K562 (cell line): ENCODE results near the gene GRAMD2B. TPM values are rescaled to one million over a fixed set of nuclear protein-coding genes. Genes with fewer than 3 reads are reported as not detected.

Experiments used
- ATAC-seq: fragments of 200-7000 bp; cut with Tn5 transposase; 3 replicates; pipeline ENCODE4 v1.9.1; 2020; ENCODE audit warnings: moderate library complexity
- BruUV-seq: library from RNA; stranded (reverse); fragments of 400-500 nt; replicated peaks from 2 replicates; lab custom pipeline; 2021; lab: Mats Ljungman, UMichigan
- CTCF ChIA-PET: fragments of 300-600 bp; formaldehyde crosslinking; extraction: SDS; loops from one replicate; lab custom pipeline; 2021; ENCODE audit warnings: low intra/inter-chr PET ratio; lab: Yijun Ruan, JAX
- POLR2A ChIA-PET: fragments of 300-600, 350-650 bp; sonication (Branson Sonifier 250); formaldehyde crosslinking; extraction: SDS; loops from one replicate; lab custom pipeline; 2021; ENCODE audit warnings: antibody characterized with exemption, inconsistent platforms; lab: Yijun Ruan, JAX
- DNase-seq, 4 experiments: peaks; one replicate each; pipeline versions ENCODE4 v3.0.0 to v3.0.0-alpha.2; 2011 to 2018; ENCODE audit warnings: low spot score in 3 of 4, mixed read lengths in 3 of 4; ENCODE audit errors: extremely low read depth in 1 of 4
- FAIRE-seq: peaks from 2 replicates; lab custom pipeline; 2011; peaks lifted over from hg19 to GRCh38; lab: Jason Lieb, UNC
- H2AFZ ChIP-seq: 2 replicates; pipeline ENCODE4 v1.6.0; 2011; ENCODE audit warnings: low read depth, low read length, control low read depth, inconsistent platforms
- H3K27ac ChIP-seq: fragments of 200-600 bp; 3 replicates; pipeline ENCODE4 v1.8.0; 2011; ENCODE audit warnings: low read depth, mild to moderate bottlenecking, control low read depth, inconsistent platforms, low read length, moderate library complexity, mixed read lengths; ENCODE audit errors: extremely low read depth
- H3K27me3 ChIP-seq, 2 experiments: fragments of 300-600 bp in 1 of 2; 2 replicates in 1 of 2; 3 replicates in 1 of 2; pipeline versions ENCODE4 v1.6.0 to v1.8.0; 2011; ENCODE audit warnings: inconsistent platforms in 2 of 2, low read length in 2 of 2, mild to moderate bottlenecking in 1 of 2, mixed read lengths in 1 of 2, moderate library complexity in 1 of 2; ENCODE audit not compliant: control insufficient read depth in 2 of 2, insufficient read depth in 2 of 2
- H3K36me3 ChIP-seq: fragments of 300-600 bp; 3 replicates; pipeline ENCODE4 v1.8.0; 2011; ENCODE audit warnings: mild to moderate bottlenecking, low read length, inconsistent platforms; ENCODE audit not compliant: control insufficient read depth, insufficient read depth
- H3K4me1 ChIP-seq, 2 experiments: fragments of 200-600 bp in 1 of 2; replicated peaks in 1 of 2; 2 replicates in 1 of 2; 3 replicates in 1 of 2; pipeline versions ENCODE4 v1.5.1 to v1.8.0; 2011; ENCODE audit warnings: inconsistent platforms in 2 of 2, low read length in 2 of 2, mild to moderate bottlenecking in 1 of 2, mixed read lengths in 1 of 2, moderate library complexity in 1 of 2; ENCODE audit not compliant: control insufficient read depth in 2 of 2, insufficient read depth in 2 of 2
- H3K4me2 ChIP-seq: 2 replicates; pipeline ENCODE4 v1.6.1; 2011; ENCODE audit warnings: low read length, control low read depth, inconsistent platforms, mixed read lengths; ENCODE audit not compliant: insufficient read depth
- H3K4me3 ChIP-seq: fragments of 200-600 bp; sonication (generic), shearing (Covaris generic); 2 replicates; pipeline ENCODE4 v1.5.1; 2016; ENCODE audit warnings: control low read depth, inconsistent platforms
- H3K79me2 ChIP-seq: fragments of 200-600 bp; 3 replicates; pipeline ENCODE4 v1.8.0; 2011; ENCODE audit warnings: low read length, inconsistent platforms; ENCODE audit not compliant: control insufficient read depth, insufficient read depth
- H3K9ac ChIP-seq, 2 experiments: 2 replicates each; pipeline versions ENCODE4 v1.6.0 to v1.6.1; 2011; ENCODE audit warnings: low read depth in 2 of 2, low read length in 2 of 2, control low read depth in 1 of 2, inconsistent platforms in 1 of 2, mild to moderate bottlenecking in 1 of 2, mixed read lengths in 1 of 2; ENCODE audit not compliant: insufficient read depth in 1 of 2
- H3K9me1 ChIP-seq: one replicate; pipeline ENCODE4 v1.6.0; 2011; ENCODE audit warnings: inconsistent platforms, mild to moderate bottlenecking, low read length, moderate library complexity; ENCODE audit not compliant: control insufficient read depth, insufficient read depth
- H3K9me3 ChIP-seq: replicated peaks from 2 replicates; pipeline ENCODE4 v1.5.1; 2011; ENCODE audit warnings: low read depth, low read length, inconsistent platforms; ENCODE audit not compliant: control insufficient read depth, insufficient read depth
- H4K20me1 ChIP-seq: replicated peaks from 2 replicates; pipeline ENCODE4 v1.6.1; 2011; ENCODE audit warnings: low read length, inconsistent platforms, mixed read lengths; ENCODE audit not compliant: control insufficient read depth, insufficient read depth
- CTCF ChIP-seq, 3 experiments: IDR thresholded peaks in 2 of 3; conservative IDR thresholded peaks in 1 of 3; 2 replicates each; pipeline ENCODE4 v1.5.1; 2011 to 2012; ENCODE audit warnings: low read length in 3 of 3, mild to moderate bottlenecking in 3 of 3, control low read depth in 2 of 3, improper control_type of control experiment in 1 of 3, inconsistent platforms in 1 of 3, low read depth in 1 of 3, mixed read lengths in 1 of 3, moderate library complexity in 1 of 3; ENCODE audit not compliant: insufficient read depth in 2 of 3
- CXXC5 ChIP-seq: fragments of 250-450 bp; sonication (Bioruptor Pico); IDR thresholded peaks from 2 replicates; pipeline ENCODE4 v1.8.0; 2022; ENCODE audit warnings: inconsistent platforms, mild to moderate bottlenecking, moderate library complexity
- DNMT1 ChIP-seq: fragments of 450-650 bp; IDR thresholded peaks from 2 replicates; pipeline ENCODE4 v1.6.1; 2016; ENCODE audit warnings: antibody characterized with exemption, mild to moderate bottlenecking
- KDM1A ChIP-seq, 2 experiments: fragments of 450-650 bp; IDR thresholded peaks; 2 replicates each; pipeline ENCODE4 v1.6.1; 2016; ENCODE audit warnings: mild to moderate bottlenecking in 2 of 2
- MYNN ChIP-seq, 2 experiments: sonication (generic); formaldehyde crosslinking in 1 of 2; IDR thresholded peaks; 2 replicates each; pipeline versions ENCODE4 v1.5.0 to v1.6.1; 2016 to 2020; ENCODE audit warnings: antibody characterized with exemption in 1 of 2, missing genetic modification reagents in 1 of 2
- PYGO2 ChIP-seq: fragments of 450-650 bp; IDR thresholded peaks from 2 replicates; pipeline ENCODE4 v1.6.1; 2016; ENCODE audit warnings: mild to moderate bottlenecking, missing genetic modification characterization, moderate library complexity, missing compliant biosample characterization
- RBM17 ChIP-seq: fragments of 200-400 bp; formaldehyde crosslinking; IDR thresholded peaks from 2 replicates; pipeline ENCODE4 v1.6.1; 2017; ENCODE audit warnings: low read depth, mild to moderate bottlenecking, low read length, borderline replicate concordance
- RBM39 ChIP-seq: fragments of 200-400 bp; formaldehyde crosslinking; optimal IDR thresholded peaks from 2 replicates; pipeline ENCODE3; 2018; ENCODE audit warnings: low read depth, low read length
- TCF3 ChIP-seq: sonication (generic); formaldehyde crosslinking; IDR thresholded peaks from 2 replicates; pipeline ENCODE4 v1.4.0; 2020; ENCODE audit warnings: mild to moderate bottlenecking, missing genetic modification reagents
- TCF7 ChIP-seq: sonication (generic); IDR thresholded peaks from 2 replicates; pipeline ENCODE4 v1.6.1; 2016; ENCODE audit warnings: antibody characterized with exemption, borderline replicate concordance
- ZBTB11 ChIP-seq, 3 experiments: fragments of 200-800 bp in 1 of 3; fragments of 250-450 bp in 1 of 3; fragments of 450-650 bp in 1 of 3; sonication (Bioruptor Pico) in 1 of 3; sonication (Bioruptor generic) in 1 of 3; formaldehyde crosslinking in 1 of 3; IDR thresholded peaks; 2 replicates each; pipeline versions ENCODE4 v1.6.1 to v1.8.0; 2016 to 2022; ENCODE audit warnings: mild to moderate bottlenecking in 2 of 3, missing genetic modification characterization in 2 of 3, missing compliant biosample characterization in 1 of 3, moderate library complexity in 1 of 3
- ZNF133 ChIP-seq: fragments of 250-450 bp; sonication (Bioruptor Pico); IDR thresholded peaks from 2 replicates; pipeline ENCODE4 v1.4.0; 2020; ENCODE audit warnings: mild to moderate bottlenecking
- WGBS: fragments of 100-300 bp; shearing (Covaris generic); methylation state at CpG from one replicate; pipeline ENCODE4 v1.1.6; 2016; ENCODE audit warnings: low coverage, mixed read lengths; ENCODE audit not compliant: insufficient coverage; ENCODE audit errors: missing lambda C conversion rate; 5-methylcytosine and 5-hydroxymethylcytosine counted together
- in situ Hi-C: fragments of 300-500 bp; cut with MboI; formaldehyde crosslinking; loops from 4 replicates; pipeline ENCODE4 v1.15.0; 2018; ENCODE audit warnings: inconsistent platforms, mixed read lengths
- intact Hi-C: fragments of 100-400 bp; cut with micrococcal nuclease; formaldehyde crosslinking; loops from 2 replicates; pipeline ENCODE4 v1.14.2; 2022
- polyA plus RNA-seq, 8 experiments: library from polyadenylated mRNA; depleted of rRNA in 4 of 8; stranded (reverse) in 5 of 8; unstranded in 3 of 8; fragments of >200 nt; fragmentation: Nextera tagmentation in 2 of 8; fragmentation: Illumina TruSeq in 1 of 8; extraction: Ambion mirVana in 2 of 8; extraction: Trizol in 1 of 8; gene quantifications; 2 replicates each; pipeline versions ENCODE4 v1.2.1 to v1.2.3, GENCODE V29; 2011 to 2014; ENCODE audit warnings: inconsistent platforms in 1 of 8, missing spikeins in 1 of 8
- total RNA-seq, 7 experiments: library from RNA; depleted of rRNA in 6 of 7; stranded (reverse); fragments of >200 nt in 6 of 7; fragmentation: Illumina TruSeq in 2 of 7; extraction: Trizol in 2 of 7; gene quantifications; 2 replicates each; pipeline versions ENCODE4 v1.2.1 to v1.2.3, GENCODE V29; 2011 to 2021; ENCODE audit warnings: low replicate concordance in 1 of 7
- TF ChIP-seq, protein P1 (sequence below): fragments of 450-650 bp; conservative IDR thresholded peaks from 2 replicates; pipeline ENCODE4 v1.6.1; 2016; ENCODE audit warnings: missing genetic modification characterization, low read depth, mild to moderate bottlenecking, control low read depth, missing compliant biosample characterization

GRAMD2B gene
- total and polyA plus RNA-seq, 9 of the 15 experiments (the other 6 are each of a cell fraction or from before 2014, with no cell fraction given), result 0.32 to 4.2 (median 1.4) TPM

DNA sequence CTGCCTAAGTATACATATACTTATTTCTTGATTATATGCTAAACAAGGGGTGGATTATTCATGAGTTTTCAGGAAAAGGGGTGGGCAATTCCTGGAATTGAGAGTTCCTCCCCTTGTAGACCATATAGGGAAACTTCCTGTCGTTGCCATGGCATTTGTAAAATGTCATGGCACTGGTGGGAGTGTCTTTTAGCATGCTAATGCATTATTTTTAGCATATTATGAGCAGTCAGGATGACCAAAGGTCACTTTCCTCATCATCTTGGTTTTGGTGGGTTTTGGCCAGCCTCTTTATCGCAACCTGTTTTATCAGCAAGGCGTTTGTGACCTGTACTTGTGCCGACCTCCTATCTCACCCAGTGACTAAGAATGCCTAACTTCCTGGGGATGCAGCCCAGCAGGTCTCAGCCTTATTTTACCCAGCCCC lies 90.9 kb downstream of the GRAMD2B start (continued):
- peak; percentile 73; the same call in 1 of the 2 replicates for TF ChIP-seq MYNN (IDR thresholded peaks at IDR 0.05)
- no peak for TF ChIP-seq MYNN (CRISPR knock-in tag; IDR thresholded peaks at IDR 0.05)
- TF ChIP-seq TCF3 (CRISPR knock-in tag), result peak; percentile 71
- TF ChIP-seq DNMT1, result no peak
- TF ChIP-seq KDM1A (IDR thresholded peaks at IDR 0.05), result peak in 1 of 2 experiments; percentile 59; a peak in 2 of 4 replicates
- TF ChIP-seq, protein P1, sequence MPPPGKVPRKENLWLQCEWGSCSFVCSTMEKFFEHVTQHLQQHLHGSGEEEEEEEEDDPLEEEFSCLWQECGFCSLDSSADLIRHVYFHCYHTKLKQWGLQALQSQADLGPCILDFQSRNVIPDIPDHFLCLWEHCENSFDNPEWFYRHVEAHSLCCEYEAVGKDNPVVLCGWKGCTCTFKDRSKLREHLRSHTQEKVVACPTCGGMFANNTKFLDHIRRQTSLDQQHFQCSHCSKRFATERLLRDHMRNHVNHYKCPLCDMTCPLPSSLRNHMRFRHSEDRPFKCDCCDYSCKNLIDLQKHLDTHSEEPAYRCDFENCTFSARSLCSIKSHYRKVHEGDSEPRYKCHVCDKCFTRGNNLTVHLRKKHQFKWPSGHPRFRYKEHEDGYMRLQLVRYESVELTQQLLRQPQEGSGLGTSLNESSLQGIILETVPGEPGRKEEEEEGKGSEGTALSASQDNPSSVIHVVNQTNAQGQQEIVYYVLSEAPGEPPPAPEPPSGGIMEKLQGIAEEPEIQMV (tag), result no peak
- no peak for TF ChIP-seq TCF7
- TF ChIP-seq CXXC5, result peak; percentile 13; the same call in 1 of the 2 replicates

DNA sequence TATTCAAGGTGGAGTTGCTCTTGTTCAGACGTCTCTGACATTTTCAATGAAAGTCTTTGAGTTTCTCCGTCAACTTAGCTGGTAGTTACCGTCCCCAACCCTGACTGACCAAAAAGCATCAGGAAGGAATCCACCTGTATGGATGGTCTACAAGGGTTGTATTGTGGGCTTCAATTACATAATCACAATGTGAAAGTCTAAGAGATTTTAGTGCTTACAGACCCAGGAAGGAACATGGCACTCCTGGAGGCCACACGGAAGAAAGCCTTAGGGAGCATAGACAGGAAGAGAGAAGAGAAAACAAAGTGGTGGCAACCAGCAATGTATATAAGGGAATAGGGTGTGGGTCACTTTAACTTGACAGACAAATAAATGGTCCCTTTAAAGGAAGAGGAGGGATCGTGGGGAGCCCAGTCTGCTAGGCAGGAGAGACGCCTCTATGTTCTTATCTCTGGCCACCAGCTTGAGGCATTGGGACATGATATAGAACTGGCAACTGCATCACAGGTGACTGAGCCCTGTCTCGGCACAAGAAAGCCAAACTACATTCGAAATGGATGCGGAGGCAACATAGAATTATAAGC lies 91.4 kb downstream of the GRAMD2B start:
- ChIA-PET CTCF (no interaction called here), POLR2A (no interaction called here)
- no peaks in the 10 kb centered on the region for H3K27me3 ChIP-seq
- FAIRE-seq, result peak; percentile 96
- 1% methylated on average over 9 of the region's 9 CpGs for WGBS
- peak overlapping the region in 1 of 2 experiments; percentile 83; a peak in 2 of 4 replicates for H3K9ac ChIP-seq
- peak overlapping the region; percentile 19; the same call in 1 of the 2 replicates for H3K4me3 ChIP-seq
- H3K79me2 ChIP-seq, result no peaks in the 10 kb centered on the region
- peak overlapping the region; percentile 98 for H3K27ac ChIP-seq
- intact Hi-C loops (loop anchor here (2.0 to 10.0 kb wide), 4 partner anchors 16 to 1860 kb away; partner anchors contain the start of gene LMNB1), in situ Hi-C loops (no loop called here)
- no peaks in the 10 kb centered on the region for H3K9me3 ChIP-seq
- TSS peak; percentile 97 for BruUV-seq
- H3K4me2 ChIP-seq, result peak overlapping the region; percentile 79
- ATAC-seq, result peak; percentile 94
- no peaks in the 10 kb centered on the region for H3K9me1 ChIP-seq
- peak; percentile 86 to 96 (median 89) for DNase-seq
- peak overlapping the region; percentile 71 for H2AFZ ChIP-seq
- no peaks in the 10 kb centered on the region; the same call in 1 of the 2 replicates for H4K20me1 ChIP-seq
- peaks cover 8 to 45% of the 10 kb centered on the region in 2 experiments for H3K4me1 ChIP-seq
- no peaks in the 10 kb centered on the region for H3K36me3 ChIP-seq
- TF ChIP-seq ZNF133 (CRISPR knock-in tag) (no peak), ZBTB11 (CRISPR knock-in tag; IDR thresholded peaks at IDR 0.05) (peak in 1 of 3 experiments; percentile 81; a peak in 2 of 6 replicates), RBM17 (no peak), CTCF (IDR thresholded peaks at IDR 0.05 in 2 of 3, conservative IDR thresholded peaks at IDR 0.05 in 1 of 3; ENCODE audit: insufficient read depth in 2 of 3, low read depth in 1 of 3, low read length in 3 of 3) (no peak), PYGO2 (no peak), RBM39 (no peak)
